Measurements from ENCODE around the gene CD99L2.

DNA sequence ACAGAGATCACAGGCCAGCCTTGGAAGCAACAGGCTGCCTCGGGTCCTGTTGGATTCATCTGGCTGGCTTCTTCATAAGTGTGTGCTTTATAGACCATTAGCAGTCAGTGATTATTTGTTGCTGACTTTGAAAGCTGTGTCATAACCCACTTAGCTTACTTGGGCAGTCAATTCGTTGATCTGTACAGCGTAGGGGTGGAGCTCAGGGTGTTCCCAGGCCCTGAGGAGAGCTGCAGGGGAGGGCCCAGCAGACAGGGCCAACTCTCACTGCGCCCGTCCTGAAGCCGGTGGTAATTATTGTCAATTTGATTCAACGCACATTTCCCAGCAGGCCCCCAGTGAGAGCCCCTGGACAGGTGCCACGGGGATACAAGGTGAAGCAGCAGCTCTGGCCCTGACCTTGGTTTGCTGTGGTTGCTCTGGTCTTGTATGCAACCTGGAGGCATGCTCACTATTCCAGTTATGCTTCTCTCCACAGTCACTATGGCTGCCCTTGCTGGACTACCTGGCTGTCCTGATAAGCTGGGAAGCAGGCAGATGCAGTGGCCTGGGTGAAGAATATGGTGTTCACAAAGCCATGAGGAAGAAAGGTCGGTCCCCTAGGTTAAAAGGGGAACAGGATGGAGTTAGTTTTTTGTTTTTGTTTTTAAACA lies 44.6 kb upstream of the CD99L2 start:
- no peak for TF ChIP-seq EZH2 (IDR thresholded peaks at IDR 0.05; ENCODE audit: borderline replicate concordance, low read length)
- TF ChIP-seq, protein P1, sequence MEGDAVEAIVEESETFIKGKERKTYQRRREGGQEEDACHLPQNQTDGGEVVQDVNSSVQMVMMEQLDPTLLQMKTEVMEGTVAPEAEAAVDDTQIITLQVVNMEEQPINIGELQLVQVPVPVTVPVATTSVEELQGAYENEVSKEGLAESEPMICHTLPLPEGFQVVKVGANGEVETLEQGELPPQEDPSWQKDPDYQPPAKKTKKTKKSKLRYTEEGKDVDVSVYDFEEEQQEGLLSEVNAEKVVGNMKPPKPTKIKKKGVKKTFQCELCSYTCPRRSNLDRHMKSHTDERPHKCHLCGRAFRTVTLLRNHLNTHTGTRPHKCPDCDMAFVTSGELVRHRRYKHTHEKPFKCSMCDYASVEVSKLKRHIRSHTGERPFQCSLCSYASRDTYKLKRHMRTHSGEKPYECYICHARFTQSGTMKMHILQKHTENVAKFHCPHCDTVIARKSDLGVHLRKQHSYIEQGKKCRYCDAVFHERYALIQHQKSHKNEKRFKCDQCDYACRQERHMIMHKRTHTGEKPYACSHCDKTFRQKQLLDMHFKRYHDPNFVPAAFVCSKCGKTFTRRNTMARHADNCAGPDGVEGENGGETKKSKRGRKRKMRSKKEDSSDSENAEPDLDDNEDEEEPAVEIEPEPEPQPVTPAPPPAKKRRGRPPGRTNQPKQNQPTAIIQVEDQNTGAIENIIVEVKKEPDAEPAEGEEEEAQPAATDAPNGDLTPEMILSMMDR (IDR thresholded peaks at IDR 0.05; ENCODE audit: low read length): no peak
